ENCODE measurements around the gene ABCF3. TPM values are rescaled to one million over a fixed set of nuclear protein-coding genes. Genes with fewer than 3 reads are reported as not detected.

ABCF3 gene
- total and polyA plus RNA-seq, 4 donors = 28.1 to 59.2 (median 33.7) TPM

GRCh38 chr3:184238246-184238818, 52.3 kb downstream of the ABCF3 start:
- Histone ChIP-seq H3K4me1 (ENCODE audit: control insufficient read depth in 4 of 4, insufficient read depth in 4 of 4, low read length in 3 of 4) (peaks cover 9 to 19% (median 15%) of the 10 kb centered on the region in 4 donors), H3K36me3 (ENCODE audit: control insufficient read depth in 4 of 4, insufficient read depth in 3 of 4, low read depth in 1 of 4, low read length in 3 of 4) (peaks cover 0 to 10% (median 4%) of the 10 kb centered on the region in 4 donors), H3K27ac (ENCODE audit: low read depth in 1 of 2, low read length in 2 of 2) (no peak overlapping the region), H3K4me3 (ENCODE audit: low read depth in 1 of 3, low read length in 3 of 3) (no peak overlapping the region), H3K9me3 (ENCODE audit: control insufficient read depth in 4 of 4, low read length in 3 of 4) (no peaks in the 10 kb centered on the region), H3K27me3 (ENCODE audit: control insufficient read depth in 4 of 4, insufficient read depth in 4 of 4, low read length in 3 of 4) (peaks cover 0 to 2% (median 0%) of the 10 kb centered on the region in 4 donors), H3K9ac (ENCODE audit: low read depth in 1 of 2, low read length in 2 of 2) (no peak overlapping the region)
- 75% methylated on average over 13 of the region's 13 CpGs for WGBS
- TF ChIP-seq JUND (IDR thresholded peaks at IDR 0.05) (no peak), NR2F2 (IDR thresholded peaks at IDR 0.05) (no peak), FOXA1 (IDR thresholded peaks at IDR 0.05) (no peak), SP1 (IDR thresholded peaks at IDR 0.05) (no peak), EGR1 (IDR thresholded peaks at IDR 0.05; ENCODE audit: low read depth in 2 of 2) (no peak), ZBTB33 (IDR thresholded peaks at IDR 0.05) (no peak)
- no peak for DNase-seq (ENCODE audit: low spot score)

- no peak overlapping the region for H3K27ac ChIP-seq (ENCODE audit: low read depth in 1 of 2, low read length in 2 of 2)
- H3K9ac ChIP-seq (ENCODE audit: low read depth in 1 of 2, low read length in 2 of 2) = no peak overlapping the region
- H3K9me3 ChIP-seq (ENCODE audit: control insufficient read depth in 4 of 4, low read length in 3 of 4) = no peaks in the 10 kb centered on the region
- DNase-seq (ENCODE audit: low spot score) = no peak
- no peak overlapping the region for H3K4me3 ChIP-seq (ENCODE audit: low read depth in 1 of 3, low read length in 3 of 3)
- H3K27me3 ChIP-seq (ENCODE audit: control insufficient read depth in 4 of 4, insufficient read depth in 4 of 4, low read length in 3 of 4) = no peaks in the 10 kb centered on the region
- no peak for TF ChIP-seq HNF4G (IDR thresholded peaks at IDR 0.05)
- no peak for TF ChIP-seq ZBTB33 (IDR thresholded peaks at IDR 0.05)
- no peak for TF ChIP-seq NR2F2 (IDR thresholded peaks at IDR 0.05)
- no peak for TF ChIP-seq GABPA (IDR thresholded peaks at IDR 0.05 in 1 of 2, conservative IDR thresholded peaks at IDR 0.05 in 1 of 2)
- 90% methylated on average over 8 of the region's 8 CpGs for WGBS
- H3K4me1 ChIP-seq (ENCODE audit: control insufficient read depth in 4 of 4, insufficient read depth in 4 of 4, low read length in 3 of 4) = peaks cover 9 to 19% (median 15%) of the 10 kb centered on the region in 4 donors
- peaks cover 2 to 19% (median 11%) of the 10 kb centered on the region in 4 donors for H3K36me3 ChIP-seq (ENCODE audit: control insufficient read depth in 4 of 4, insufficient read depth in 3 of 4, low read depth in 1 of 4, low read length in 3 of 4)
Observed at GRCh38 chr3:184239221-184239620, 53.2 kb downstream of the ABCF3 start.

- Histone ChIP-seq H3K27ac (ENCODE audit: low read depth in 1 of 2, low read length in 2 of 2) (no peak overlapping the region), H3K27me3 (ENCODE audit: control insufficient read depth in 4 of 4, insufficient read depth in 4 of 4, low read length in 3 of 4) (no peaks in the 10 kb centered on the region), H3K4me1 (ENCODE audit: control insufficient read depth in 4 of 4, insufficient read depth in 4 of 4, low read length in 3 of 4) (peaks cover 9 to 19% (median 15%) of the 10 kb centered on the region in 4 donors), H3K9ac (ENCODE audit: low read depth in 1 of 2, low read length in 2 of 2) (no peak overlapping the region), H3K36me3 (ENCODE audit: control insufficient read depth in 4 of 4, insufficient read depth in 3 of 4, low read depth in 1 of 4, low read length in 3 of 4) (peaks cover 2 to 22% (median 13%) of the 10 kb centered on the region in 4 donors), H3K9me3 (ENCODE audit: control insufficient read depth in 4 of 4, low read length in 3 of 4) (no peaks in the 10 kb centered on the region), H3K4me3 (ENCODE audit: low read depth in 1 of 3, low read length in 3 of 3) (no peak overlapping the region)
- no peak for DNase-seq (ENCODE audit: low spot score)
- 85% methylated on average over 7 of the region's 7 CpGs for WGBS
- TF ChIP-seq RXRA (IDR thresholded peaks at IDR 0.05) = no peak
- TF ChIP-seq REST (IDR thresholded peaks at IDR 0.05) = no peak
- TF ChIP-seq FOXA2 (IDR thresholded peaks at IDR 0.05) = no peak
Observed at GRCh38 chr3:184239708-184240107, 53.7 kb downstream of the ABCF3 start.
